ENCODE results near the gene LMNA. TPM values are rescaled to one million over a fixed set of nuclear protein-coding genes. Genes with fewer than 3 reads are reported as not detected.

Gene LMNA
- total and polyA plus RNA-seq, 4 donors: 163 to 547 (median 193) TPM

- TF ChIP-seq CTCF (IDR thresholded peaks at IDR 0.05; ENCODE audit: control extremely low read depth, extremely low read depth): no peak
- no peak overlapping the region for H3K4me3 ChIP-seq
- 16 to 19% methylated on average over 11 of the region's 11 CpGs for WGBS, 2 donors
These were observed 11.6 kb downstream of the LMNA start for GRCh38 chr1:156126043-156126629.

GRCh38 chr1:156126630-156127534 lies 12.4 kb downstream of the LMNA start:
- no peak for DNase-seq
- Histone ChIP-seq H3K4me3 (no peak overlapping the region), H3K27ac (ENCODE audit: low read depth in 1 of 2, low read length in 1 of 2) (peak overlapping the region; percentile 75 to 95), H3K36me3 (ENCODE audit: control insufficient read depth in 4 of 4, insufficient read depth in 4 of 4, low read length in 4 of 4) (peaks cover 4 to 11% (median 6%) of the 10 kb centered on the region in 4 donors), H3K4me1 (ENCODE audit: control insufficient read depth in 5 of 5, insufficient read depth in 5 of 5, low read length in 5 of 5) (peaks cover 27 to 75% (median 38%) of the 10 kb centered on the region in 5 donors), H3K9me3 (ENCODE audit: control insufficient read depth in 4 of 4, insufficient read depth in 3 of 4, low read length in 3 of 4) (no peaks in the 10 kb centered on the region), H3K9ac (ENCODE audit: insufficient read depth in 1 of 2, low read length in 2 of 2) (peak overlapping the region in 1 of 2 donors; percentile 67), H3K27me3 (ENCODE audit: control insufficient read depth in 3 of 3, insufficient read depth in 3 of 3, low read length in 2 of 3) (no peaks in the 10 kb centered on the region)
- ATAC-seq (ENCODE audit: insufficient read depth, low FRiP score): peak; percentile 16
- no peak for TF ChIP-seq CTCF (IDR thresholded peaks at IDR 0.05; ENCODE audit: control extremely low read depth, extremely low read depth)
- 29 to 34% methylated on average over 15 of the region's 15 CpGs for WGBS, 2 donors

More at GRCh38 chr1:156126043-156126629, 11.6 kb downstream of the LMNA start:
- DNase-seq (peak; percentile 83 to 85 (median 84)), ATAC-seq (ENCODE audit: insufficient read depth, low FRiP score) (peak; percentile 53)
- Histone ChIP-seq H3K9me3 (ENCODE audit: control insufficient read depth in 4 of 4, insufficient read depth in 3 of 4, low read length in 3 of 4) (no peaks in the 10 kb centered on the region), H3K9ac (ENCODE audit: insufficient read depth in 1 of 2, low read length in 2 of 2) (peak overlapping the region in 1 of 2 donors; percentile 67), H3K4me1 (ENCODE audit: control insufficient read depth in 5 of 5, insufficient read depth in 5 of 5, low read length in 5 of 5) (peaks cover 32 to 75% (median 43%) of the 10 kb centered on the region in 5 donors), H3K36me3 (ENCODE audit: control insufficient read depth in 4 of 4, insufficient read depth in 4 of 4, low read length in 4 of 4) (peaks cover 0 to 5% (median 4%) of the 10 kb centered on the region in 4 donors), H3K27me3 (ENCODE audit: control insufficient read depth in 3 of 3, insufficient read depth in 3 of 3, low read length in 2 of 3) (no peaks in the 10 kb centered on the region), H3K27ac (ENCODE audit: low read depth in 1 of 2, low read length in 1 of 2) (peak overlapping the region; percentile 75 to 95)

DNA sequence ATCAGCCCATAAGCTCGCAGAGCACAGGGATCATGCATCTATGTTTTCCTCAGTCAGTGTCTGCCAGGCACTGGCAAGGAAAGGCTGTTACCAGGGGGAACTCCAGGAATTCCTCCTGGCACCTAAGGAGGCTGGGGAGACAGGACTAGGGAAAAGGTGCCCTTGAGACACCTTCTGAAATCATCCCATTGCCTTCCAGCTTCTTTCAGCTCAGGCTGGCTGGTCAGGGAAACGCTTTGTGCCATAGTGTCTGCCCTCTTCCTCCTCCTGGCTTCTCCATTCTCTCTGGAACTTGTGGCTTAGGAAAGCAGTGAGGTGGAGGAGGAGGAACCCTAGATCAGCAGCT lies 13.8 kb downstream of the LMNA start:
- no peak for DNase-seq
- no peak for TF ChIP-seq CTCF (IDR thresholded peaks at IDR 0.05; ENCODE audit: control extremely low read depth, extremely low read depth)
- H3K36me3 ChIP-seq (ENCODE audit: control insufficient read depth in 4 of 4, insufficient read depth in 4 of 4, low read length in 4 of 4): peaks cover 5 to 14% (median 11%) of the 10 kb centered on the region in 4 donors
- no peak overlapping the region for H3K4me3 ChIP-seq
- no peak for ATAC-seq (ENCODE audit: insufficient read depth, low FRiP score)
- H3K4me1 ChIP-seq (ENCODE audit: control insufficient read depth in 5 of 5, insufficient read depth in 5 of 5, low read length in 5 of 5): peaks cover 27 to 61% (median 33%) of the 10 kb centered on the region in 5 donors
- H3K9me3 ChIP-seq (ENCODE audit: control insufficient read depth in 4 of 4, insufficient read depth in 3 of 4, low read length in 3 of 4): no peaks in the 10 kb centered on the region
- no peaks in the 10 kb centered on the region for H3K27me3 ChIP-seq (ENCODE audit: control insufficient read depth in 3 of 3, insufficient read depth in 3 of 3, low read length in 2 of 3)
- H3K27ac ChIP-seq (ENCODE audit: low read depth in 1 of 2, low read length in 1 of 2): peak overlapping the region; percentile 91 to 94
- H3K9ac ChIP-seq (ENCODE audit: insufficient read depth in 1 of 2, low read length in 2 of 2): peak overlapping the region in 1 of 2 donors; percentile 93
- 49 to 66% methylated on average over 2 of the region's 2 CpGs for WGBS, 2 donors
